NOMO-1 treated with dmso at 0.1 percent for 144 hours (cell line): Measurements from ENCODE around the gene MRPS30.
"Not testable (repeated sequence)": the region's sequence is repeated elsewhere in the genome, so short reads cannot be mapped to it uniquely, and the experiment has no call there.

Experiments used
- DNase-seq: peaks from one replicate; lab custom pipeline; 2025; ENCODE audit not compliant: unreplicated experiment; lab: John Stamatoyannopoulos, UW

Gene MRPS30

GRCh38 chr5:44814761-44815160 lies 6.0 kb downstream of the MRPS30 start:
- no peak for DNase-seq

- no peak for DNase-seq
Measured at GRCh38 chr5:44821164-44821563, 12.4 kb downstream of the MRPS30 start.

- not testable (repeated sequence) for DNase-seq
Measured at GRCh38 chr5:44824662-44825061, 15.9 kb downstream of the MRPS30 start.

- DNase-seq = no peak
Measured at GRCh38 chr5:44827681-44828080, 18.9 kb downstream of the MRPS30 start.

GRCh38 chr5:44828719-44829118 lies 20.0 kb downstream of the MRPS30 start:
- DNase-seq = no peak

- DNase-seq = no peak
Measured at GRCh38 chr5:44830951-44831350, 22.2 kb downstream of the MRPS30 start.

GRCh38 chr5:44833249-44833648 lies 24.5 kb downstream of the MRPS30 start:
- no peak for DNase-seq

GRCh38 chr5:44835693-44836092 lies 26.9 kb downstream of the MRPS30 start:
- DNase-seq = no peak

- DNase-seq = no peak
Measured at GRCh38 chr5:44839018-44839681, 30.4 kb downstream of the MRPS30 start.

DNA sequence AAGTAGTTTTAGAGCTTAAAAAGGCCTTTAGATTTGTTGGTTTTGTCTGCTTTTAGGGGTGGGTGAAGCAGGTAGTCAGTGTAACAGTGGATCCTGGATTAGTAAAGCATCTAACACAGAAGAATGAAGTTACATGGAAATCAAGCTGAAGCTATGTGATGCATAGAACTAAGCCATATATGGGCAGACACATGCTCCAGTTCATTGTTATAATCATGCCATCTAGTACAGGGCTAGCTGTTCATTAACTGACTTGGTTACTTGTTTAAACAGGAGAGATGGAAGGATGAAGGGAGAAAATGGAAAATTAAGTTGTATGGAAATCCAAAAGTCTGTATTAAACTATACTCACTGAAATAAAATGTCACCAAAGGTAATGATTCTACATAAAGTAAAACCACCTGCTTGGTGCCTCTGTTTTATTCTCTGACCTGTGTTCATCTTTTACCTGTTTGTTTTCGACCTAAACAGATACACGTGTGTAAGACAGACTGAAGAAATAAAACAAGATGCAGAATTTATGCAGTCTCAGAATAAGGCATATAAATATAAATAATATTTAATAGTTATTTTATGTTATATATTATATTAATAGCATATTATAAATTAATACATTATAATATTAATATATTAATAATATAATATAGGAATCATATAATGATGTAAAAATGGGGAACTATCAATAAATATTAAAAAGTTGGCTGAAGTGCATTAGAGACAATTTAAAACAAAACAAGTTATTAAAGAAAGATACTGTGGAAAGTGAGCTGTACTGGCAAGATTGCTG lies 33.9 kb downstream of the MRPS30 start:
- no peak for DNase-seq

DNA sequence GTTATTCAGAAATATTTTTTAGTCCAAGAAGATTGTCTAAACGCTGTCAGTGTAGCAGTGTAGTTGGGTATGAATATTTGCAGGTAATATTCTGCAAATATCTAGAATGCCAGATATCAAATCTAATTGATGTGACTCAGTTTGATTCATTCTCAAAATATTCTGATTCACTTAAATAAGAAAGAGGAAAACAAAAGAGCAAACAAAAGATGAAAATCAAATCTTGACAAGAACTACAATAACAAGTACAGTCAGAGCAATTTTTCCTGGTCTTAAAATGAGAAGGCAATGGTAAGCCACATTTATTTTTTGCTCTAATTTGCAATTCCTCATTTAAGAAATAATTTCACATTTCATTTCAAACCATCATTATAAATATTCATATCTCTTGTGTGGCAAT lies 36.0 kb downstream of the MRPS30 start:
- DNase-seq = no peak

DNA sequence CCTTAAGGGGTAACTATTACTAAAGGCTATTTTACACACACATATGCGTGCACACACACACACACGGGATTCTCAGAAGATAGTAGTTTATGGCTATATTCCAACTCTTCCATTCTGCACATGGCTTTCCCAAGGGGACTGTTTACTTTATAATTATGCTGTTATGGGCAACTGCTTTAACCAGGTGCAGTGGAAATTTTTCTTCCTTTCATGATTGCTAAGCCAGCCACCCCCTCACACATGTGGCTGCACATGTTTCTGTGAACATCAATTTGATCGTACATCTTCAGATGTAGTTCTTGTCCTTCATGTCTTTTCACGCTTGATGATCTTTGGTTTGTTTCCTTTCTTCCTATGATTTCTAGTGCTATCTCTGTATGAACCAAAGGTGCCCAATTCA lies 37.0 kb downstream of the MRPS30 start:
- no peak for DNase-seq

DNA sequence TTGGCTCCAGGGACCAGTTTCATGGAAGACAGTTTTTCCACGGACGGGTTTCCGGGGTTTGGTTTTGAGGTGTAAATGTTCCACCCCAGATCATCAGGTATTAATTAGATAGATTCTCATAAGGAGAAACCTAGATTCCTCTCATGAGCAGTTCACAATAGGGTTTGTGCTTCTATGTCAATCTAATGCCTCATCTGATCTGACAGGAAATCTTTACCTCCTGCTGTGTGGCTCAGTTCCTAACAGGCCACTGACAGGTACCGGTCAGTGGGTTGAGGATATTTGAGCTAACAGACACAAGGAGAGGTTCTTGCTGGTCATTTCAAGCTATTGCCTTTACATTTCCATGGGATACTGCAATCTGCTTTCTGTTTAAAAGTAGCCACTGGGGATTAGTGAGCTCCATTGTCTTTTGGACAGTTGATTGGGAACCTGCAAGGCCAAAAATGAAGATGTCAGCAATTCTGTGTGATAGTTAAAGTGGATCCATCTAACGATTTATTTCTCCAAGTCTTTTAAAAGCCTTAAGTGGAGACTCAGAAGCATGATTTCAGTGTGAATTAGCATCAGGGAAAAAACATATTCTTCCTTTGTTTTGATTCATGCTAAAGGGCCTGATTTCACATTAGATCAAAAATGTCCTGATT lies 38.6 kb downstream of the MRPS30 start:
- no peak for DNase-seq

GRCh38 chr5:44860267-44860666 lies 51.5 kb downstream of the MRPS30 start:
- DNase-seq = no peak

DNA sequence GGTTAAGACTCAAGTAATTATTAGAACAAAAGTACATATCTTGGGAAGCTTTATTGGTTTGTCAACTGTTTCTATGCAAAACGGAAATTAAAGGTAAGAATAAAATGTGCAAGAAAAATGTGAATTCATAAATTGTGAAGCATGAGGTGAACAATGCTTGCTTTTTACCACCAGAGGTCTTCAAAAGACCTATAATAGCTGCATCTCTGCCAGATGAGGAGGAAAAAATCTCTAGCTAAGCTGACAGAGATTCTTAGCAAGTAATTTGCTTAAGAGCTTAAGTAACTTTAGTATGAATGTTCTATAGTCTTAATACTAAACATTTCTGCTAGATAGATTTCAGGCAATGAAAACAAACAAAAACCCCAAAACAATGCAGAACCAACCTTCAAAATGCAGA lies 54.1 kb downstream of the MRPS30 start:
- DNase-seq = no peak
